ENCODE data around the gene MYT1.

DNA sequence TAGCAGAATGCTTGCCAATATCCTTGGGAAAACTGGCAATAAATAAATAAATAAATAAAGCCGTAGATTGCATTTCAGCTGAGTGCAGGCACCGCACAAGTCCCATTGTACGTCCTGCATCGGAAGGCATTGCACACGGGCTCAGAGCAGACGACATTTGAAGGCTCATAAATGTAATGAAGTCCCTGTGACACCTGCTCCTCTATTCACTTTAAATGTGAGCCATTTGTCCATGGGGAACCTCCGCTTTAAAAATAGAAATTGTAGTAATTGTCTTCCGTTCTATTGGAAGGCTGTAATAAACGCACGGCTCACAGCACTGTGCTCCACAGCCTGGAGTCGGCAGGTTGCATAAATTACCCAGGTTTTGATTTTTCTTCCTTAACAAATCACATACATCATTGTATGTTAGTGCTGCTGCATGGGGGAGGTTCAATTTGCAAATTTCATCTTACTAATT lies 32.6 kb downstream of the MYT1 start:
- TF ChIP-seq POLR2A (IDR thresholded peaks at IDR 0.05): no peak
- TF ChIP-seq, protein P1, sequence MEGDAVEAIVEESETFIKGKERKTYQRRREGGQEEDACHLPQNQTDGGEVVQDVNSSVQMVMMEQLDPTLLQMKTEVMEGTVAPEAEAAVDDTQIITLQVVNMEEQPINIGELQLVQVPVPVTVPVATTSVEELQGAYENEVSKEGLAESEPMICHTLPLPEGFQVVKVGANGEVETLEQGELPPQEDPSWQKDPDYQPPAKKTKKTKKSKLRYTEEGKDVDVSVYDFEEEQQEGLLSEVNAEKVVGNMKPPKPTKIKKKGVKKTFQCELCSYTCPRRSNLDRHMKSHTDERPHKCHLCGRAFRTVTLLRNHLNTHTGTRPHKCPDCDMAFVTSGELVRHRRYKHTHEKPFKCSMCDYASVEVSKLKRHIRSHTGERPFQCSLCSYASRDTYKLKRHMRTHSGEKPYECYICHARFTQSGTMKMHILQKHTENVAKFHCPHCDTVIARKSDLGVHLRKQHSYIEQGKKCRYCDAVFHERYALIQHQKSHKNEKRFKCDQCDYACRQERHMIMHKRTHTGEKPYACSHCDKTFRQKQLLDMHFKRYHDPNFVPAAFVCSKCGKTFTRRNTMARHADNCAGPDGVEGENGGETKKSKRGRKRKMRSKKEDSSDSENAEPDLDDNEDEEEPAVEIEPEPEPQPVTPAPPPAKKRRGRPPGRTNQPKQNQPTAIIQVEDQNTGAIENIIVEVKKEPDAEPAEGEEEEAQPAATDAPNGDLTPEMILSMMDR (IDR thresholded peaks at IDR 0.05): no peak

Data from tibial nerve (tissue), 3 donors.